HEK293T (cell line): ENCODE measurements around the gene RAB5B.

Experiments used
- BHLHE40 ChIP-seq: fragments of 450-650 bp; IDR thresholded peaks from 2 replicates; pipeline ENCODE4 v1.6.1; 2016; ENCODE audit warnings: mild to moderate bottlenecking, moderate library complexity, borderline replicate concordance
- HDGF ChIP-seq: fragments of 450-650 bp; IDR thresholded peaks from 2 replicates; pipeline ENCODE4 v1.6.1; 2017; ENCODE audit warnings: antibody characterized with exemption, borderline replicate concordance

- TF ChIP-seq HDGF = 0 out of 2 replicates have a peak, but pooled peaks have one; percentile 45
- no peak for TF ChIP-seq BHLHE40
Measured at GRCh38 chr12:55940065-55940732, 33.7 kb upstream of the RAB5B start.
